GM12878 (cell line): ENCODE measurements around the gene SMC1B. TPM values are rescaled to one million over a fixed set of nuclear protein-coding genes. Genes with fewer than 3 reads are reported as not detected.

Experiments used
- ATAC-seq: fragments of 200-7000 bp; cut with Tn5 transposase; 3 replicates; pipeline ENCODE4 v1.9.1; 2020; ENCODE audit warnings: mild to moderate bottlenecking, moderate library complexity
- BruUV-seq: library from RNA; stranded (reverse); fragments of 400-500 nt; replicated peaks from 2 replicates; lab custom pipeline; 2021; lab: Mats Ljungman, UMichigan
- CTCF ChIA-PET: fragments of 300-600 bp; sonication (Branson Sonifier 250); formaldehyde crosslinking; extraction: SDS; loops from one replicate; lab custom pipeline; 2021; ENCODE audit warnings: inconsistent platforms; lab: Yijun Ruan, JAX
- POLR2A ChIA-PET: fragments of 350-600 bp; formaldehyde crosslinking; extraction: SDS; loops from one replicate; lab custom pipeline; 2021; ENCODE audit warnings: inconsistent platforms; lab: Charles Lee
- RAD21 ChIA-PET: fragments of 300-600 bp; sonication (Branson Sonifier 250); formaldehyde crosslinking; loops from one replicate; lab custom pipeline; 2023; ENCODE audit warnings: antibody characterized with exemption; ENCODE audit not compliant: unreplicated experiment; lab: Charles Lee
- SMC1A ChIA-PET: fragments of 300-600 bp; sonication (Branson Sonifier 250); formaldehyde crosslinking; loops from one replicate; lab custom pipeline; 2023; ENCODE audit not compliant: unreplicated experiment, uncharacterized antibody; lab: Charles Lee
- DNase-seq: peaks from one replicate; pipeline ENCODE4 v3.0.0-alpha.2; 2011; ENCODE audit warnings: low read depth, low spot score
- FAIRE-seq: peaks from 3 replicates; lab custom pipeline; 2011; peaks lifted over from hg19 to GRCh38; lab: Jason Lieb, UNC
- H2AFZ ChIP-seq: 2 replicates; pipeline ENCODE4 v1.6.0; 2011; ENCODE audit warnings: low read depth, low read length, control low read depth; ENCODE audit not compliant: control insufficient read depth
- H3K27ac ChIP-seq: 2 replicates; pipeline ENCODE4 v1.5.1; 2011; ENCODE audit warnings: control low read depth; ENCODE audit not compliant: control insufficient read depth, insufficient read depth
- H3K27me3 ChIP-seq, 2 experiments: replicated peaks in 1 of 2; 2 replicates each; pipeline versions ENCODE4 v1.6.0 to v1.6.1; 2011; ENCODE audit warnings: low read length in 1 of 2; ENCODE audit not compliant: control insufficient read depth in 2 of 2, insufficient read depth in 2 of 2
- H3K36me3 ChIP-seq, 2 experiments: 2 replicates each; pipeline ENCODE4 v1.5.1; 2011; ENCODE audit warnings: low read length in 1 of 2; ENCODE audit not compliant: control insufficient read depth in 2 of 2, insufficient read depth in 2 of 2
- H3K4me1 ChIP-seq: 2 replicates; pipeline ENCODE4 v1.6.1; 2011; ENCODE audit warnings: mild to moderate bottlenecking, low read length, moderate library complexity, mixed read lengths; ENCODE audit not compliant: control insufficient read depth, insufficient read depth
- H3K4me2 ChIP-seq: 2 replicates; pipeline ENCODE4 v1.6.0; 2011; ENCODE audit warnings: control low read depth; ENCODE audit not compliant: control insufficient read depth, insufficient read depth
- H3K4me3 ChIP-seq: fragments of 200-600 bp; sonication (generic); 2 replicates; pipeline ENCODE4 v1.5.1; 2016
- H3K79me2 ChIP-seq: 2 replicates; pipeline ENCODE4 v1.6.0; 2011; ENCODE audit warnings: low read length; ENCODE audit not compliant: control insufficient read depth, insufficient read depth
- H3K9ac ChIP-seq: 2 replicates; pipeline ENCODE4 v1.8.0; 2011; ENCODE audit warnings: low read length, control low read depth, mixed read lengths; ENCODE audit not compliant: control insufficient read depth, insufficient read depth
- H3K9me3 ChIP-seq: replicated peaks from 3 replicates; pipeline ENCODE4 v1.5.1; 2011; ENCODE audit warnings: mild to moderate bottlenecking, low read length; ENCODE audit not compliant: control insufficient read depth, insufficient read depth
- H4K20me1 ChIP-seq: 2 replicates; pipeline ENCODE4 v1.6.0; 2011; ENCODE audit not compliant: control insufficient read depth, insufficient read depth
- BHLHE40 ChIP-seq, 2 experiments: fragments of 450-650 bp in 1 of 2; IDR thresholded peaks; 2 replicates each; pipeline ENCODE4 v1.6.1; 2011 to 2017; ENCODE audit warnings: low read depth in 2 of 2, borderline replicate concordance in 1 of 2, improper control_type of control experiment in 1 of 2, low read length in 1 of 2, mild to moderate bottlenecking in 1 of 2
- EGR1 ChIP-seq, 2 experiments: IDR thresholded peaks; 1 replicate in 1 of 2; 2 replicates in 1 of 2; pipeline ENCODE4 v1.6.1; 2011 to 2012; ENCODE audit warnings: low read depth in 2 of 2, low read length in 2 of 2, borderline replicate concordance in 1 of 2, mild to moderate bottlenecking in 1 of 2, moderate library complexity in 1 of 2
- JUNB ChIP-seq: IDR thresholded peaks from 2 replicates; pipeline ENCODE4 v1.6.1; 2016; ENCODE audit warnings: antibody characterized with exemption, mild to moderate bottlenecking
- KAT2A ChIP-seq: conservative IDR thresholded peaks from 2 replicates; pipeline ENCODE4 v1.6.1; 2011; ENCODE audit warnings: low read depth, low read length; ENCODE audit not compliant: control insufficient read depth
- NR2F1 ChIP-seq: fragments of 450-650 bp; conservative IDR thresholded peaks from 2 replicates; pipeline ENCODE4 v1.6.1; 2017; ENCODE audit warnings: mild to moderate bottlenecking
- SMAD1 ChIP-seq: fragments of 450-650 bp; IDR thresholded peaks from 2 replicates; pipeline ENCODE4 v1.6.1; 2018; ENCODE audit warnings: mild to moderate bottlenecking, low read depth; ENCODE audit not compliant: partially characterized antibody
- SMC3 ChIP-seq: IDR thresholded peaks from 2 replicates; pipeline ENCODE4 v1.6.1; 2011; ENCODE audit warnings: low read length, improper control_type of control experiment, borderline replicate concordance
- SUZ12 ChIP-seq: fragments of 200-600 bp; sonication (generic); IDR thresholded peaks from one replicate; pipeline ENCODE4 v1.6.1; 2018; ENCODE audit warnings: antibody characterized with exemption, mild to moderate bottlenecking; ENCODE audit not compliant: unreplicated experiment
- TCF12 ChIP-seq: IDR thresholded peaks from 2 replicates; pipeline ENCODE4 v1.6.1; 2011; ENCODE audit warnings: low read depth, mild to moderate bottlenecking, low read length
- ZNF622 ChIP-seq: fragments of 450-650 bp; IDR thresholded peaks from 2 replicates; pipeline ENCODE4 v1.6.1; 2017; ENCODE audit warnings: mild to moderate bottlenecking, inconsistent platforms
- ZNF687 ChIP-seq: fragments of 450-650 bp; IDR thresholded peaks from 2 replicates; pipeline ENCODE4 v1.6.1; 2017; ENCODE audit warnings: mild to moderate bottlenecking, moderate library complexity
- ZZZ3 ChIP-seq: IDR thresholded peaks from 2 replicates; pipeline ENCODE4 v1.6.1; 2011; ENCODE audit warnings: low read depth; ENCODE audit not compliant: control insufficient read depth, insufficient read length
- WGBS: methylation state at CpG from one replicate; pipeline ENCODE4 v1.1.6; 2016; ENCODE audit warnings: low lambda C conversion rate; ENCODE audit not compliant: insufficient replicate concordance, insufficient coverage; ENCODE audit errors: missing lambda C conversion rate; 5-methylcytosine and 5-hydroxymethylcytosine counted together
- in situ Hi-C: fragments of 300-500 bp; cut with MboI; formaldehyde crosslinking; loops from 9 replicates; pipeline ENCODE4 v1.14.3; 2018; ENCODE audit warnings: mixed read lengths
- intact Hi-C: fragments of 100-400 bp; cut with micrococcal nuclease; formaldehyde crosslinking; loops from one replicate; pipeline ENCODE4 v1.14.2; 2022; ENCODE audit not compliant: unreplicated experiment
- polyA plus RNA-seq, 11 experiments: library from polyadenylated mRNA; depleted of rRNA in 4 of 11; unstranded in 6 of 11; stranded (reverse) in 5 of 11; fragments of >200 nt; fragmentation: Nextera tagmentation in 4 of 11; fragmentation: Illumina TruSeq in 1 of 11; extraction: Ambion mirVana in 4 of 11; extraction: Trizol in 1 of 11; gene quantifications; 1 replicate in 1 of 11; 2 replicates in 10 of 11; pipeline versions ENCODE4 v1.2.1 to v1.2.3, GENCODE V29; 2011 to 2016; ENCODE audit warnings: inconsistent platforms in 2 of 11, missing spikeins in 2 of 11, low read depth in 1 of 11
- total RNA-seq, 4 experiments: library from RNA; depleted of rRNA in 3 of 4; stranded (reverse); fragments of >200 nt in 3 of 4; fragmentation: Illumina TruSeq in 1 of 4; extraction: Trizol in 1 of 4; gene quantifications; 2 replicates each; pipeline versions ENCODE4 v1.2.1 to v1.2.3, GENCODE V29; 2013 to 2021
- TF ChIP-seq, protein P1 (sequence below), 3 experiments: IDR thresholded peaks in 2 of 3; conservative IDR thresholded peaks in 1 of 3; 2 replicates each; pipeline ENCODE4 v1.5.1; 2011; ENCODE audit warnings: low read depth in 3 of 3, low read length in 3 of 3, mild to moderate bottlenecking in 3 of 3, control low read depth in 2 of 3, moderate library complexity in 2 of 3, inconsistent platforms in 1 of 3, mixed read lengths in 1 of 3; ENCODE audit not compliant: control insufficient read depth in 2 of 3, insufficient read depth in 1 of 3; ENCODE audit errors: extremely low read depth in 1 of 3
- TF ChIP-seq, protein P2 (sequence below): IDR thresholded peaks from 2 replicates; pipeline ENCODE4 v1.6.1; 2012; ENCODE audit warnings: mild to moderate bottlenecking, low read depth, low read length

Gene SMC1B
- total and polyA plus RNA-seq, 10 of the 15 experiments (the other 5 are each of a cell fraction or from before 2014, with no cell fraction given) = not detected

- no TSS peak for BruUV-seq
- ChIA-PET RAD21 (no interaction called here), CTCF (no interaction called here), POLR2A (no interaction called here), SMC1A (interaction anchor here (1.9 kb wide), 1 partner anchor 19 kb away, joined by 6 read pairs; no protein-coding TSS in a partner anchor)
- Histone ChIP-seq H3K9me3 (no peaks in the 10 kb centered on the region), H3K27ac (no peak overlapping the region), H3K4me3 (no peak overlapping the region), H3K9ac (no peak overlapping the region), H3K36me3 (no peaks in the 10 kb centered on the region), H3K4me2 (no peak overlapping the region), H3K27me3 (no peaks in the 10 kb centered on the region), H2AFZ (no peak overlapping the region), H4K20me1 (no peaks in the 10 kb centered on the region), H3K79me2 (no peaks in the 10 kb centered on the region), H3K4me1 (no peaks in the 10 kb centered on the region)
- no peak for ATAC-seq
- 84% methylated on average over 1 of the region's 1 CpG for WGBS
- in situ Hi-C loops = no loop called here
- intact Hi-C loops = no loop called here
- no peak for DNase-seq
- no peak for TF ChIP-seq EGR1 (IDR thresholded peaks at IDR 0.05; ENCODE audit: borderline replicate concordance in 1 of 2, low read depth in 2 of 2, low read length in 2 of 2)
- TF ChIP-seq, protein P1, sequence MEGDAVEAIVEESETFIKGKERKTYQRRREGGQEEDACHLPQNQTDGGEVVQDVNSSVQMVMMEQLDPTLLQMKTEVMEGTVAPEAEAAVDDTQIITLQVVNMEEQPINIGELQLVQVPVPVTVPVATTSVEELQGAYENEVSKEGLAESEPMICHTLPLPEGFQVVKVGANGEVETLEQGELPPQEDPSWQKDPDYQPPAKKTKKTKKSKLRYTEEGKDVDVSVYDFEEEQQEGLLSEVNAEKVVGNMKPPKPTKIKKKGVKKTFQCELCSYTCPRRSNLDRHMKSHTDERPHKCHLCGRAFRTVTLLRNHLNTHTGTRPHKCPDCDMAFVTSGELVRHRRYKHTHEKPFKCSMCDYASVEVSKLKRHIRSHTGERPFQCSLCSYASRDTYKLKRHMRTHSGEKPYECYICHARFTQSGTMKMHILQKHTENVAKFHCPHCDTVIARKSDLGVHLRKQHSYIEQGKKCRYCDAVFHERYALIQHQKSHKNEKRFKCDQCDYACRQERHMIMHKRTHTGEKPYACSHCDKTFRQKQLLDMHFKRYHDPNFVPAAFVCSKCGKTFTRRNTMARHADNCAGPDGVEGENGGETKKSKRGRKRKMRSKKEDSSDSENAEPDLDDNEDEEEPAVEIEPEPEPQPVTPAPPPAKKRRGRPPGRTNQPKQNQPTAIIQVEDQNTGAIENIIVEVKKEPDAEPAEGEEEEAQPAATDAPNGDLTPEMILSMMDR (IDR thresholded peaks at IDR 0.05 in 2 of 3, conservative IDR thresholded peaks at IDR 0.05 in 1 of 3; ENCODE audit: control insufficient read depth in 2 of 3, extremely low read depth in 1 of 3, insufficient read depth in 1 of 3, low read depth in 3 of 3, low read length in 3 of 3) = no peak
- no peak for TF ChIP-seq KAT2A
- no peak for TF ChIP-seq ZZZ3
- TF ChIP-seq SUZ12 = no peak
- no peak for TF ChIP-seq BHLHE40 (IDR thresholded peaks at IDR 0.05; ENCODE audit: borderline replicate concordance in 1 of 2, low read depth in 2 of 2, low read length in 1 of 2)
- TF ChIP-seq, protein P2, sequence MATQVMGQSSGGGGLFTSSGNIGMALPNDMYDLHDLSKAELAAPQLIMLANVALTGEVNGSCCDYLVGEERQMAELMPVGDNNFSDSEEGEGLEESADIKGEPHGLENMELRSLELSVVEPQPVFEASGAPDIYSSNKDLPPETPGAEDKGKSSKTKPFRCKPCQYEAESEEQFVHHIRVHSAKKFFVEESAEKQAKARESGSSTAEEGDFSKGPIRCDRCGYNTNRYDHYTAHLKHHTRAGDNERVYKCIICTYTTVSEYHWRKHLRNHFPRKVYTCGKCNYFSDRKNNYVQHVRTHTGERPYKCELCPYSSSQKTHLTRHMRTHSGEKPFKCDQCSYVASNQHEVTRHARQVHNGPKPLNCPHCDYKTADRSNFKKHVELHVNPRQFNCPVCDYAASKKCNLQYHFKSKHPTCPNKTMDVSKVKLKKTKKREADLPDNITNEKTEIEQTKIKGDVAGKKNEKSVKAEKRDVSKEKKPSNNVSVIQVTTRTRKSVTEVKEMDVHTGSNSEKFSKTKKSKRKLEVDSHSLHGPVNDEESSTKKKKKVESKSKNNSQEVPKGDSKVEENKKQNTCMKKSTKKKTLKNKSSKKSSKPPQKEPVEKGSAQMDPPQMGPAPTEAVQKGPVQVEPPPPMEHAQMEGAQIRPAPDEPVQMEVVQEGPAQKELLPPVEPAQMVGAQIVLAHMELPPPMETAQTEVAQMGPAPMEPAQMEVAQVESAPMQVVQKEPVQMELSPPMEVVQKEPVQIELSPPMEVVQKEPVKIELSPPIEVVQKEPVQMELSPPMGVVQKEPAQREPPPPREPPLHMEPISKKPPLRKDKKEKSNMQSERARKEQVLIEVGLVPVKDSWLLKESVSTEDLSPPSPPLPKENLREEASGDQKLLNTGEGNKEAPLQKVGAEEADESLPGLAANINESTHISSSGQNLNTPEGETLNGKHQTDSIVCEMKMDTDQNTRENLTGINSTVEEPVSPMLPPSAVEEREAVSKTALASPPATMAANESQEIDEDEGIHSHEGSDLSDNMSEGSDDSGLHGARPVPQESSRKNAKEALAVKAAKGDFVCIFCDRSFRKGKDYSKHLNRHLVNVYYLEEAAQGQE = no peak
- no peak for TF ChIP-seq SMC3
- TF ChIP-seq JUNB = no peak
- TF ChIP-seq ZNF622 = no peak
- TF ChIP-seq ZNF687 = no peak
- TF ChIP-seq TCF12 = no peak
- TF ChIP-seq NR2F1 = no peak
- TF ChIP-seq SMAD1 = no peak
- no peak for FAIRE-seq
Measured at GRCh38 chr22:45376703-45377102, 36.7 kb downstream of the SMC1B start.
